Testis (tissue), 2 donors: ENCODE measurements around the gene MAP3K12.

ENCODE experiments used
- POLR2A ChIP-seq: fragments of 450-650 bp; IDR thresholded peaks from one replicate; pipeline ENCODE4 v1.6.1; 2017; ENCODE audit warnings: antibody characterized with exemption, mild to moderate bottlenecking, moderate library complexity
- TF ChIP-seq, protein P1 (sequence below), 3 experiments: fragments of 450-650 bp in 2 of 3; fragments of 200-600 bp in 1 of 3; sonication (generic) in 1 of 3; IDR thresholded peaks; one replicate each; pipeline ENCODE4 v1.5.1; 2016 to 2019; ENCODE audit warnings: antibody characterized with exemption in 3 of 3, mild to moderate bottlenecking in 2 of 3, moderate library complexity in 1 of 3

- TF ChIP-seq, protein P1, sequence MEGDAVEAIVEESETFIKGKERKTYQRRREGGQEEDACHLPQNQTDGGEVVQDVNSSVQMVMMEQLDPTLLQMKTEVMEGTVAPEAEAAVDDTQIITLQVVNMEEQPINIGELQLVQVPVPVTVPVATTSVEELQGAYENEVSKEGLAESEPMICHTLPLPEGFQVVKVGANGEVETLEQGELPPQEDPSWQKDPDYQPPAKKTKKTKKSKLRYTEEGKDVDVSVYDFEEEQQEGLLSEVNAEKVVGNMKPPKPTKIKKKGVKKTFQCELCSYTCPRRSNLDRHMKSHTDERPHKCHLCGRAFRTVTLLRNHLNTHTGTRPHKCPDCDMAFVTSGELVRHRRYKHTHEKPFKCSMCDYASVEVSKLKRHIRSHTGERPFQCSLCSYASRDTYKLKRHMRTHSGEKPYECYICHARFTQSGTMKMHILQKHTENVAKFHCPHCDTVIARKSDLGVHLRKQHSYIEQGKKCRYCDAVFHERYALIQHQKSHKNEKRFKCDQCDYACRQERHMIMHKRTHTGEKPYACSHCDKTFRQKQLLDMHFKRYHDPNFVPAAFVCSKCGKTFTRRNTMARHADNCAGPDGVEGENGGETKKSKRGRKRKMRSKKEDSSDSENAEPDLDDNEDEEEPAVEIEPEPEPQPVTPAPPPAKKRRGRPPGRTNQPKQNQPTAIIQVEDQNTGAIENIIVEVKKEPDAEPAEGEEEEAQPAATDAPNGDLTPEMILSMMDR (IDR thresholded peaks at IDR 0.05): no peak
- TF ChIP-seq POLR2A: no peak
These were observed 7.1 kb downstream of the MAP3K12 start for GRCh38 chr12:53492188-53492587.
